Mucosa of rectum (tissue), 2 donors: ENCODE data around the gene ELP1.
"Not testable (repeated sequence)": the region's sequence is repeated elsewhere in the genome, so short reads cannot be mapped to it uniquely, and the experiment has no call there.

Experiments used
- H3K27ac ChIP-seq, 2 donors: one replicate each; pipeline ENCODE4 v1.7.0; 2013; ENCODE audit warnings: inconsistent platforms in 2 of 2, low read depth in 2 of 2, low read length in 2 of 2
- H3K27me3 ChIP-seq, 2 donors: one replicate each; pipeline ENCODE4 v1.7.0; 2013; ENCODE audit warnings: low read length in 2 of 2; ENCODE audit not compliant: control insufficient read depth in 2 of 2, insufficient read depth in 2 of 2
- H3K36me3 ChIP-seq, 2 donors: one replicate each; pipeline ENCODE4 v1.7.0; 2013; ENCODE audit warnings: low read length in 2 of 2; ENCODE audit not compliant: control insufficient read depth in 2 of 2, insufficient read depth in 2 of 2
- H3K4me1 ChIP-seq, 2 donors: one replicate each; pipeline ENCODE4 v1.7.0; 2013; ENCODE audit warnings: low read length in 2 of 2, mild to moderate bottlenecking in 1 of 2; ENCODE audit not compliant: control insufficient read depth in 2 of 2, insufficient read depth in 2 of 2
- H3K4me3 ChIP-seq, 2 donors: one replicate each; pipeline ENCODE4 v1.7.0; 2013; ENCODE audit warnings: low read length in 2 of 2
- H3K9ac ChIP-seq, 2 donors: one replicate each; pipeline ENCODE4 v1.7.0; 2013; ENCODE audit warnings: low read length in 2 of 2, low read depth in 1 of 2, mild to moderate bottlenecking in 1 of 2
- H3K9me3 ChIP-seq, 2 donors: one replicate each; pipeline ENCODE4 v1.7.0; 2013; ENCODE audit warnings: low read length in 2 of 2; ENCODE audit not compliant: control insufficient read depth in 2 of 2
- donor health status: healthy.
- donor health status: Normal muscosa, but diverticular disease.

ELP1 gene

GRCh38 chr9:108857572-108857971 is 76.4 kb downstream of the ELP1 start:
- Histone ChIP-seq H3K27ac (no peak overlapping the region), H3K36me3 (no peaks in the 10 kb centered on the region), H3K9me3 (no peaks in the 10 kb centered on the region), H3K4me3 (no peak overlapping the region), H3K27me3 (no peaks in the 10 kb centered on the region), H3K9ac (no peak overlapping the region), H3K4me1 (no peaks in the 10 kb centered on the region)

- Histone ChIP-seq H3K9ac (no peak within 1 kb of the TSS), H3K27me3 (no peaks in the 10 kb centered on the region), H3K9me3 (no peaks in the 10 kb centered on the region), H3K27ac (no peak within 1 kb of the TSS), H3K36me3 (no peaks in the 10 kb centered on the region), H3K4me1 (no peaks in the 10 kb centered on the region), H3K4me3 (no peak within 1 kb of the TSS)
These were observed 78.0 kb downstream of the ELP1 start, which contains the start of gene ACTL7B for GRCh38 chr9:108855888-108856287. Gene ACTL7B, minus strand, starts transcription at chr9:108855986. Its CDS starts 56 bp downstream, at chr9:108855930.

GRCh38 chr9:108855529-108855886 is 78.4 kb downstream of the ELP1 start:
- Histone ChIP-seq H3K36me3 (no peaks in the 10 kb centered on the region), H3K4me3 (no peak overlapping the region), H3K27ac (no peak overlapping the region), H3K27me3 (no peaks in the 10 kb centered on the region), H3K4me1 (no peaks in the 10 kb centered on the region), H3K9ac (no peak overlapping the region), H3K9me3 (no peaks in the 10 kb centered on the region)

GRCh38 chr9:108854641-108855528 is 79.0 kb downstream of the ELP1 start:
- Histone ChIP-seq H3K4me3 (no peak overlapping the region), H3K9me3 (no peaks in the 10 kb centered on the region), H3K27ac (no peak overlapping the region), H3K9ac (no peak overlapping the region), H3K4me1 (no peaks in the 10 kb centered on the region), H3K36me3 (no peaks in the 10 kb centered on the region), H3K27me3 (no peaks in the 10 kb centered on the region)

GRCh38 chr9:108854094-108854493 is 79.8 kb downstream of the ELP1 start:
- H3K4me3 ChIP-seq = no peak overlapping the region
- H3K9me3 ChIP-seq = no peaks in the 10 kb centered on the region
- no peaks in the 10 kb centered on the region for H3K4me1 ChIP-seq
- no peak overlapping the region for H3K9ac ChIP-seq
- no peak overlapping the region for H3K27ac ChIP-seq
- H3K27me3 ChIP-seq = no peaks in the 10 kb centered on the region
- H3K36me3 ChIP-seq = no peaks in the 10 kb centered on the region

- Histone ChIP-seq H3K9me3 (no peaks in the 10 kb centered on the region), H3K9ac (no peak overlapping the region), H3K27ac (no peak overlapping the region), H3K4me3 (no peak overlapping the region), H3K36me3 (no peaks in the 10 kb centered on the region), H3K27me3 (no peaks in the 10 kb centered on the region), H3K4me1 (no peaks in the 10 kb centered on the region)
These were observed 81.8 kb downstream of the ELP1 start for GRCh38 chr9:108852079-108852478.

- no peak overlapping the region for H3K4me3 ChIP-seq
- no peak overlapping the region for H3K27ac ChIP-seq
- H3K9me3 ChIP-seq = no peaks in the 10 kb centered on the region
- no peak overlapping the region for H3K9ac ChIP-seq
- H3K4me1 ChIP-seq = no peaks in the 10 kb centered on the region
- H3K27me3 ChIP-seq = no peaks in the 10 kb centered on the region
- no peaks in the 10 kb centered on the region for H3K36me3 ChIP-seq
These were observed 82.8 kb downstream of the ELP1 start for GRCh38 chr9:108851138-108851537.

- Histone ChIP-seq H3K4me3 (no peak overlapping the region), H3K9me3 (no peaks in the 10 kb centered on the region), H3K4me1 (no peaks in the 10 kb centered on the region)
These were observed 83.5 kb downstream of the ELP1 start for GRCh38 chr9:108850293-108850897.

GRCh38 chr9:108848296-108848695 is 85.6 kb downstream of the ELP1 start:
- H3K9me3 ChIP-seq, H3K9ac ChIP-seq, H3K27me3 ChIP-seq, H3K4me3 ChIP-seq, H3K4me1 ChIP-seq, H3K27ac ChIP-seq, H3K36me3 ChIP-seq: not testable (repeated sequence)

More at GRCh38 chr9:108850293-108850897, 83.5 kb downstream of the ELP1 start:
- no peaks in the 10 kb centered on the region for H3K36me3 ChIP-seq
- H3K9ac ChIP-seq = no peak overlapping the region
- H3K27me3 ChIP-seq = no peaks in the 10 kb centered on the region
- no peak overlapping the region for H3K27ac ChIP-seq

- Histone ChIP-seq H3K27ac (no peak overlapping the region), H3K4me1 (no peaks in the 10 kb centered on the region), H3K36me3 (no peaks in the 10 kb centered on the region), H3K9ac (no peak overlapping the region), H3K27me3 (no peaks in the 10 kb centered on the region), H3K4me3 (no peak overlapping the region), H3K9me3 (no peaks in the 10 kb centered on the region)
These were observed 88.0 kb downstream of the ELP1 start for GRCh38 chr9:108845947-108846346.
